Breast epithelium (tissue), 4 donors: Measurements from ENCODE around the gene RPS15A. TPM values are rescaled to one million over a fixed set of nuclear protein-coding genes. Genes with fewer than 3 reads are reported as not detected.
"Not testable (repeated sequence)": the region's sequence is repeated elsewhere in the genome, so short reads cannot be mapped to it uniquely, and the experiment has no call there.

ENCODE experiments used
- DNase-seq, 2 donors: peaks; one replicate each; pipeline ENCODE4 v3.0.0-alpha.2; 2019; ENCODE audit warnings: low spot score in 2 of 2
- H3K27ac ChIP-seq, 2 donors: fragments of 200-600 bp; sonication (generic) in 1 of 2; one replicate each; pipeline ENCODE4 v1.5.1; 2016 to 2019; ENCODE audit warnings: mild to moderate bottlenecking in 1 of 2
- H3K27me3 ChIP-seq, 2 donors: fragments of 200-600 bp; sonication (generic) in 1 of 2; one replicate each; pipeline versions ENCODE4 v1.5.1 to v1.6.0; 2017 to 2019; ENCODE audit warnings: control low read depth in 1 of 2, mild to moderate bottlenecking in 1 of 2
- H3K36me3 ChIP-seq: fragments of 200-600 bp; one replicate; pipeline ENCODE4 v1.5.1; 2019
- H3K4me1 ChIP-seq, 2 donors: fragments of 200-600 bp; sonication (generic); one replicate each; pipeline ENCODE4 v1.5.1; 2016 to 2019; ENCODE audit warnings: control low read depth in 1 of 2
- H3K4me3 ChIP-seq, 3 donors: fragments of 200-600 bp; sonication (generic); 1 replicate in 2 of 3; 2 replicates in 1 of 3; pipeline ENCODE4 v1.5.1; 2016 to 2019; ENCODE audit warnings: mild to moderate bottlenecking in 3 of 3, moderate library complexity in 2 of 3
- H3K9me3 ChIP-seq, 2 donors: fragments of 200-600 bp; sonication (generic) in 1 of 2; one replicate each; pipeline ENCODE4 v1.5.1; 2016 to 2019; ENCODE audit warnings: control low read depth in 1 of 2
- POLR2A ChIP-seq: fragments of 450-650 bp; IDR thresholded peaks from one replicate; pipeline ENCODE4 v1.6.1; 2016; ENCODE audit warnings: antibody characterized with exemption, mild to moderate bottlenecking, moderate library complexity
- POLR2AphosphoS5 ChIP-seq, 3 donors: sonication (generic); formaldehyde crosslinking; IDR thresholded peaks; one replicate each; pipeline ENCODE4 v1.6.1; 2017; ENCODE audit warnings: antibody characterized with exemption in 3 of 3
- intact Hi-C: fragments of 100-400 bp; cut with DNase I; formaldehyde crosslinking; loops from one replicate; pipeline ENCODE4 v1.15.1; 2023; ENCODE audit warnings: low total_unique reads
- total RNA-seq, 3 donors: library from RNA; depleted of rRNA; stranded (reverse); fragments of >200 nt; gene quantifications; one replicate each; pipeline ENCODE4 v1.1.0, GENCODE V29; 2016
- TF ChIP-seq, protein P1 (sequence below), 3 donors: fragments of 450-650 bp; IDR thresholded peaks; one replicate each; pipeline ENCODE4 v1.5.1; 2016 to 2017; ENCODE audit warnings: antibody characterized with exemption in 3 of 3, mild to moderate bottlenecking in 3 of 3, moderate library complexity in 3 of 3

RPS15A gene
- total RNA-seq, 3 donors from 2014 or later, result 2,031 to 3,077 (median 2,955) TPM

DNA sequence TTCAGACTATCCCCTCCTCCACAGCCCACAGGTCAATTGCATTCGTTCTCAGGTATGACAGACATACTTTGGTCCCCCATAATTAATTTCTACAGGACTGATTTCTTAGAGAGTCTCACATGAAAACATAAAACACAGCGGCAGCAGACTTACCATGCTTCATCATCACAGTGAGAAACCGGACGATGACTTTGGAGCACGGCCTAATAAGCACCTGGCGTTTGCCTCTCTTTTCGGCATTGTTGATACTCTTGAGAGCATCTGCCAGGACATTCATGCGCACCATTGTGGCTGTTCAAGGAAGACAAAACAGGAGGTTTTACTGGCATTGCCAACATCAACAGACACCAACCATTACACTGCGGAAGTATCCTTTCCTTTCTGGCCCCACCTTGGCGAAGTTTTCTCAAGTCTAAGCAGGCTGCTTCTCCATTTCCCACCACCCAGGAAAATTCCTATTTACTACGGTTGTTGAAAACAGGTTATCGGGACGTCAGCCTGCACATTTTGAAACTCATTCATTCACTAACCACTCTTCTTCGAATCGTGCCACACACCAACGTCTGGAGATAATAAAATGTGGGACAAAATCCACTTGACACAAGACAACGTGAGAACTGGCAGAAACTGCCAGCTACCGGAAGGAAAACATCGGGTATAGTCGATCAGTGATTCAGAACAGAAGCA is 1.2 kb downstream of the RPS15A start:
- DNase-seq, result no peak

DNA sequence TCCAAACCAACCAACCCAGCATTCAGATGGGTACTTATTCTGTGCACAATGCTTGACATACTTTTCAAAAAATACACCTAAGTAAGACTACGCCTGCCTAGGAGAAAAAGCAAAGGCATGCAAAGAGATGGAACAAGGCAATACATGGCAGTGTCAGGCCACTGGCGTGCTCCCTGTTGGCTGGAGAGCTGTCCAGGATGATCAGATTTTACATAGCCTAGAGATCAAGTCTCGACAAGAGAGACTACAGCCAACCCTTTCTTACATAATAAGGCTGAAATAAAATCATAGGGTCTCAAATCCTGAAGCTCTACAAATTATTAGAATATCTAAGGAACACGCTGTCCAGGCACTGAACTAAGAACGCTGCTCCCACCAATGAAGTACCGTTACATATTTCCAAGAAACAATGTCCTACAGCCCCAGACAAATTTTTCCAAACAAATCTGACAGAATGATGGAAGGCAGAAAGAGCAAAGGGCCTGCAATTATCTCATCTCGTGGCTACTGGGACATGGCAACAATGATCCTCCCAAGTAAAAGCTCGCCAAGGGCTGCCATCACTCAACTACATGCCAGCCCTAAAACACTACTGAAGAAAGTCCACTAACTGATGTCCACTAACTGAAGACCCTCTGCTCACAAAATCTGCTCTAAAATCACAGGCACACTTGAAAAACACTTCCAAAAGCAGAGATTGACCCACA is 5.1 kb downstream of the RPS15A start:
- peaks cover 16% of the 10 kb centered on the region for H3K36me3 ChIP-seq
- H3K27me3 ChIP-seq, result no peaks in the 10 kb centered on the region
- H3K4me1 ChIP-seq, result peaks cover 8 to 17% of the 10 kb centered on the region in 2 donors
- no peak for DNase-seq
- H3K4me3 ChIP-seq, result peak overlapping the region in 1 of 3 donors; percentile 31
- H3K9me3 ChIP-seq, result no peaks in the 10 kb centered on the region
- TF ChIP-seq POLR2A (no peak), POLR2AphosphoS5 (IDR thresholded peaks at IDR 0.05) (no peak)
- TF ChIP-seq, protein P1, sequence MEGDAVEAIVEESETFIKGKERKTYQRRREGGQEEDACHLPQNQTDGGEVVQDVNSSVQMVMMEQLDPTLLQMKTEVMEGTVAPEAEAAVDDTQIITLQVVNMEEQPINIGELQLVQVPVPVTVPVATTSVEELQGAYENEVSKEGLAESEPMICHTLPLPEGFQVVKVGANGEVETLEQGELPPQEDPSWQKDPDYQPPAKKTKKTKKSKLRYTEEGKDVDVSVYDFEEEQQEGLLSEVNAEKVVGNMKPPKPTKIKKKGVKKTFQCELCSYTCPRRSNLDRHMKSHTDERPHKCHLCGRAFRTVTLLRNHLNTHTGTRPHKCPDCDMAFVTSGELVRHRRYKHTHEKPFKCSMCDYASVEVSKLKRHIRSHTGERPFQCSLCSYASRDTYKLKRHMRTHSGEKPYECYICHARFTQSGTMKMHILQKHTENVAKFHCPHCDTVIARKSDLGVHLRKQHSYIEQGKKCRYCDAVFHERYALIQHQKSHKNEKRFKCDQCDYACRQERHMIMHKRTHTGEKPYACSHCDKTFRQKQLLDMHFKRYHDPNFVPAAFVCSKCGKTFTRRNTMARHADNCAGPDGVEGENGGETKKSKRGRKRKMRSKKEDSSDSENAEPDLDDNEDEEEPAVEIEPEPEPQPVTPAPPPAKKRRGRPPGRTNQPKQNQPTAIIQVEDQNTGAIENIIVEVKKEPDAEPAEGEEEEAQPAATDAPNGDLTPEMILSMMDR (IDR thresholded peaks at IDR 0.05), result no peak
- intact Hi-C loops, result no loop called here
- H3K27ac ChIP-seq, result no peak overlapping the region

More for the DNA sequence above, 1.2 kb downstream of the RPS15A start:
- H3K27me3 ChIP-seq, result no peaks in the 10 kb centered on the region
- H3K4me3 ChIP-seq, result peak overlapping the region; percentile 79 to 98 (median 97)
- peaks cover 8 to 17% of the 10 kb centered on the region in 2 donors for H3K4me1 ChIP-seq
- H3K27ac ChIP-seq, result peak overlapping the region; percentile 81 to 92
- no peaks in the 10 kb centered on the region for H3K9me3 ChIP-seq
- intact Hi-C loops, result no loop called here
- peaks cover 10% of the 10 kb centered on the region for H3K36me3 ChIP-seq
- TF ChIP-seq POLR2AphosphoS5 (IDR thresholded peaks at IDR 0.05), result no peak
- TF ChIP-seq POLR2A, result no peak
- TF ChIP-seq, protein P1 (IDR thresholded peaks at IDR 0.05), result no peak

DNA sequence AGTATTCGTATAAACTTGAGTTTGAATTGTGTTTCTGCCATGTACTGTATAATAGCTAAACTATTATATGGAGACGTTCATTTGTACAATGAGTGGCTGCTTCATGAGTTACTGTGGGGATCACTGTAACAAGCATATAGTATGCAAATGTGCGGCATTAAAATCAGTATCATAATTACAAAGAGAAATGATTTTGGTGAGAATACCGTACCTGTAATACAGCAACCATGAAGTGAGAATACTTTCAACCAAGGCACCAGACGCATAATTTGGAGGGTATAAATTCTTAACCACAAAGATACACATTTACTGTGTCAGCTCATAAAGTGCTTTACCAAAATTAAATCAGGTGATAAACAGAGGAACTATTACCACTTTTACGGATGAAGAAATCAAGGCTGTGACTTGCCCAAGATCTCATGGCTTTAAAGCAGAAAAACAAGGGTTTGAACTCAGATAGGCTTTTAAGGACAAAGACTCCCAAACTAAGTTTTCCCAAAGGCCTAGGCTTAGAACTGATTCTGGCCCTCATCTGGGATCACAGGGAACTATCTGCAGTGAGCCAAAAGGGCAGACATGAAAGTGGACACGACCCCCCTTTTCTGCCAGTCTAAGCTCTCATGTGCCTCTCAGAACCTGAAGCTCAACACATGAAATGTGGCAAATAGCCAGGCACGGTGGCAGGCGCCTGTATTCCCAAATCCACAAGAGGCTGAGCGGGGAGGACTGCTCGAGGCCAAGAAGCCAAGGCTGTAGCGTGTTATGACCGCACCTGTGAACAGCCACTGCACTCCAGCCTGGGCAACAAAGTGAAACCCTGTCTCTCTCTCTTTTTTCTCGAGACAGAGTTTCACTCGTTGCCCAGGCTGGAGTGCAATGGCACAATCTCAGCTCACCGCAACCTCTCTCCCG is 6.4 kb downstream of the RPS15A start:
- TF ChIP-seq POLR2A, result no peak
- no peak for TF ChIP-seq POLR2AphosphoS5 (IDR thresholded peaks at IDR 0.05)
- TF ChIP-seq, protein P1 (IDR thresholded peaks at IDR 0.05), result no peak
- Histone ChIP-seq H3K27ac (no peak overlapping the region), H3K4me1 (peaks cover 8 to 15% of the 10 kb centered on the region in 2 donors), H3K36me3 (peaks cover 16% of the 10 kb centered on the region), H3K9me3 (no peaks in the 10 kb centered on the region), H3K27me3 (no peaks in the 10 kb centered on the region), H3K4me3 (no peak overlapping the region)
- intact Hi-C loops, result no loop called here
- no peak for DNase-seq

DNA sequence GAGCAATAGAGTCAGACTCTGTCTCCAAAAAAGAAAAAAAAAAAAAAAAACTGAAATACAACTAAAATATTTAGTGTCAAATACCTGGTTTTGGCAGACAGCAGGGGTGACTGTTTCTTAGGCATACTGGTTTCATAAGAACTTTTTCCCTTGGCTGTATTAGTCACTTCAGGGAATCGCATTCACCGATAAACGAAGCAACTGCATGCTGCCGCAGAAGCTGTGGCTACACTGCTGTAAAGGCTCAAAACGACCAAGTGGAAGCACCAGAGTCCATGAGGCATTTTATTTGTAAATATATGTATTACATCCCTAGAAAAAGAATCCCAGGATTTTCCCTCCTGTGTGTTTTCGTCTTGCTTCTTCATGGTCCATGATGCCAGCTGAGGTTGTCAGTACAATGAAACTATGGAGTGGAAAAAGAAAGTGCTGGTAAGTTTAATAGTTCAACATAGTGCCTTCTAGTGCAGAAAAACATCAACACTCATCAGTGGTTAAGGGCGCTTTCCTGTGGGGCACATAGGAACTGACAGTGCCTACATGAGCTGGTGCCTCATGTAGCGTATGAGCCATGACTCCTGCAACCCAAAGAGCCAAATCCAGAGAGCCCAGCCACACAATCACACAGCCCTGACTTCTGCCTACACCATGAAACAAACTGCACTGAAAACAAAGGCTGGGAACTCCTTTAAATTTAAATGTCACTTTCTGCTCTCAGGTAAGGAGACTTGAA is 7.3 kb downstream of the RPS15A start:
- intact Hi-C loops, result no loop called here
- Histone ChIP-seq H3K27me3 (no peaks in the 10 kb centered on the region), H3K36me3 (peaks cover 16% of the 10 kb centered on the region), H3K27ac (no peak overlapping the region), H3K9me3 (no peaks in the 10 kb centered on the region), H3K4me1 (peaks cover 3 to 7% of the 10 kb centered on the region in 2 donors), H3K4me3 (no peak overlapping the region)
- no peak for TF ChIP-seq POLR2AphosphoS5 (IDR thresholded peaks at IDR 0.05)
- no peak for TF ChIP-seq POLR2A
- TF ChIP-seq, protein P1 (IDR thresholded peaks at IDR 0.05), result no peak
- DNase-seq, result no peak

DNA sequence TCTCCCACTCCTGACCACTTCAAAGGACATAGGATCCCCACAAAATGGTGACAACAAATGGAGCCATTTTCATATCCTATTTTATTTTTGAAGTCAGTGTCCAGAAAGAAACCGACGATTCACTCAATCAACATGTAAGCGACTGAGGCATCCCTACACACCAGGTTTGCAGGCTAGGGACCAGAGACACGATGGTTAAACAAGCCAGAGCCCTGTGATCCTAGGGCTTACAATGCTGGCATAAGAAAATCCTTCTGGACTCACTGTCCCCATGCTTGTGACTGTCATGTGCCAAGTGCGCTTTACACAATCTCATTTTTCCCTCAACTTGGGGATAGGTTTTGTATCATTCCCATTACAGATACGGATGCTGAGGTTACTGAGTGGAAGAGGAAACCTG is 8.9 kb downstream of the RPS15A start:
- H3K27me3 ChIP-seq, H3K27ac ChIP-seq, H3K4me3 ChIP-seq, H3K9me3 ChIP-seq, H3K4me1 ChIP-seq, DNase-seq, intact Hi-C loops: not testable (repeated sequence)
- H3K36me3 ChIP-seq, result peaks cover 14% of the 10 kb centered on the region

DNA sequence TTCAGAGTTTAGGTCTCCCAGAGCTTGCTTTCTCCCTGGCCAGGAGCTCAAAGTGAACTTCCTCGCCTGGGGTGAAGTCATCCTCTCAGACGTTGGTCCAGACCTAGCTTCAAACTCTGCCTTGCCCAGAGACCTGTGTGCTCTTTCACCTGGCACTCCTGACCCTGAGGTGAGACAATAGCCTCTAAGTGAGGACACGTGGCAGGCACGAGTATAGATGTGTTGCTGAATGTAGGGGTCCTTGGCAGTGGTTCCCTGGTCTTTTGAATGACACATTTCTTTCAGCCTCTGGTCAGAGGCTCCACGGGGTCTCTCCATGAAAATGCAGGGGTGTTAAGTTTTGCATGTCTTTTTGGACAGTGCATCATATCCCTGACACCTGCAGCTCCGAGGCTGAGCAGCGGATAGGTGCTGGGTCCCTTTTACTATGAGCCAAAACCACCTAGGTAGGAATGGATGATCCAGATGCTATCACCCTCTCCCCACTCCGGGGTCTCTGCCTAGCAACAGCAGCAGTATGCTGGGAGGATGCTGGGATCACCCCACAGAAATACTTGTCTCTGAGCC is 9.6 kb downstream of the RPS15A start:
- intact Hi-C loops, H3K4me1 ChIP-seq, H3K27me3 ChIP-seq, DNase-seq, H3K27ac ChIP-seq, H3K4me3 ChIP-seq, H3K9me3 ChIP-seq: not testable (repeated sequence)
- peaks cover 12% of the 10 kb centered on the region for H3K36me3 ChIP-seq

DNA sequence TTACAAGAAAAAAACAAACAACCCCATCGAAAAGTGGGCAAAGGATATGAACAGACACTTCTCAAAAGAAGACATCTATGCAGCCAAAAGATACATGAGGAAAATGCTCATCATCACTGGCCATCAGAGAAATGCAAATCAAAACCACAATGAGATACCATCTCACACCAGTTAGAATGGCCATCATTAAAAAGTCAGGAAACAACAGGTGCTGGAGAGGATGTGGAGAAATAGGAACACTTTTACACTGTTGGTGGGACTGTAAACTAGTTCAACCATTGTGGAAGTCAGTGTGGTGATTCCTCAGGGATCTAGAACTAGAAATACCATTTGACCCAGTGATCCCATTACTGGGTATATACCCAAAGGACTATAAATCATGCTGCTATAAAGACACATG is 12.5 kb downstream of the RPS15A start:
- intact Hi-C loops, H3K4me3 ChIP-seq, DNase-seq, H3K9me3 ChIP-seq, H3K27ac ChIP-seq, H3K27me3 ChIP-seq, H3K4me1 ChIP-seq, H3K36me3 ChIP-seq: not testable (repeated sequence)
